Muscle of leg (tissue), 11 donors: ENCODE data around the gene PDCD1. TPM values are rescaled to one million over a fixed set of nuclear protein-coding genes. Genes with fewer than 3 reads are reported as not detected.
A peak's percentile ranks its signal among the peaks of the same experiment; 100 is the strongest.

ENCODE experiments used
- DNase-seq: peaks from one replicate; pipeline ENCODE4 v3.0.0; 2013
- H3K27ac ChIP-seq: one replicate; pipeline ENCODE4 v1.5.1; 2013; ENCODE audit warnings: mild to moderate bottlenecking, low read length, control low read depth
- H3K27me3 ChIP-seq: one replicate; pipeline ENCODE4 v1.6.1; 2013; ENCODE audit warnings: low read length; ENCODE audit not compliant: control insufficient read depth, insufficient read depth
- H3K36me3 ChIP-seq: one replicate; pipeline ENCODE4 v1.6.1; 2013; ENCODE audit warnings: low read length; ENCODE audit not compliant: control insufficient read depth, insufficient read depth
- H3K4me1 ChIP-seq: one replicate; pipeline ENCODE4 v1.6.1; 2013; ENCODE audit warnings: low read length; ENCODE audit not compliant: control insufficient read depth, insufficient read depth
- H3K4me3 ChIP-seq: one replicate; pipeline ENCODE4 v1.5.1; 2013; ENCODE audit warnings: low read length, control low read depth
- H3K9me3 ChIP-seq: replicated peaks from 2 replicates; pipeline ENCODE4 v1.6.1; 2013; ENCODE audit warnings: low read depth, low read length; ENCODE audit not compliant: control insufficient read depth
- WGBS: methylation state at CpG from one replicate; pipeline ENCODE4 v1.1.5; 2013; ENCODE audit warnings: missing lambda C conversion rate; ENCODE audit not compliant: insufficient coverage; 5-methylcytosine and 5-hydroxymethylcytosine counted together
- polyA plus RNA-seq, 8 donors: library from polyadenylated mRNA; unstranded; fragments of 120-200 nt; gene quantifications; one replicate each; pipeline versions ENCODE4 v1.2.1 to v1.2.3, GENCODE V29; 2013; ENCODE audit warnings: inconsistent platforms in 1 of 8, low replicate concordance in 1 of 8; ENCODE audit not compliant: insufficient read length in 8 of 8, insufficient read depth in 1 of 8
- total RNA-seq: library from RNA; stranded (reverse); fragments of 120-200 nt; gene quantifications from one replicate; pipeline ENCODE4 v1.2.4, GENCODE V29; 2013

PDCD1 gene
- total and polyA plus RNA-seq, 9 donors = 0.04 to 0.36 (median 0.10) TPM; not detected in 2

DNA sequence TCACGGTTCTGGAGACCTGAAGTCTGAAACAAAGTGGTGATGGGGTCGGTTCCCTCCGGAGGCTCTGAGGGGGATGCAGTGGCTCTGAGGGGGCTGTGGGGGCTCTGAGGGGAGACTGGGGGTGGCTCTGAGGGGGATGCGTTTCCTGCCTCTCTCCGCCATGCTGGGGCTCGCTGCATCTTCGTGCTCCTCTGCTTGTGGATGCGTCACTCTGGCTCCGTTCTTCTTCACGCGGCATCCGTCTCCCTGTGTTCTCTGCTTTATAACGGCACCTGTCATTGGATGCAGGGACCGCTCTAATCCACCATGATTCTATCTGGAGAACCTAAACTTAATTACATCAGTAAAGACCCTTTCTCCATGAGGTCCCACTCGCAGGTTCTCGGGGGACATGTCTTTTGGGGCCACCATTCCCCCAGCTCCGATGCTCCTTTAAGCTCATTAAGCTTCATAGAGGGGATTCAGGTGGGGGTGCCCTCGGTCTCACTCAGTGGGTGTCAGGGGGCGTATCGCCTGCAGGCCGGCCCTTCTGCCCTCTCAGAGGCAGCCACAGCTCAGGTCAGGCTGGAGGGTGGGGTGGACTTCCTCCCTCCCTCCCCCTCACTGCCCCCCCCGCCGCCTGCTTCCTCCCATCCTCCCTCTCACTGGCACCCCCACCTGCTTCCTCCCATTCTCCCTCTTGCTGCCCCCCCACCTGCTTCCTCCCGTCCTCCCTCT lies 29.3 kb upstream of the PDCD1 start:
- DNase-seq = no peak
- 94% methylated on average over 10 of the region's 24 CpGs for WGBS

DNA sequence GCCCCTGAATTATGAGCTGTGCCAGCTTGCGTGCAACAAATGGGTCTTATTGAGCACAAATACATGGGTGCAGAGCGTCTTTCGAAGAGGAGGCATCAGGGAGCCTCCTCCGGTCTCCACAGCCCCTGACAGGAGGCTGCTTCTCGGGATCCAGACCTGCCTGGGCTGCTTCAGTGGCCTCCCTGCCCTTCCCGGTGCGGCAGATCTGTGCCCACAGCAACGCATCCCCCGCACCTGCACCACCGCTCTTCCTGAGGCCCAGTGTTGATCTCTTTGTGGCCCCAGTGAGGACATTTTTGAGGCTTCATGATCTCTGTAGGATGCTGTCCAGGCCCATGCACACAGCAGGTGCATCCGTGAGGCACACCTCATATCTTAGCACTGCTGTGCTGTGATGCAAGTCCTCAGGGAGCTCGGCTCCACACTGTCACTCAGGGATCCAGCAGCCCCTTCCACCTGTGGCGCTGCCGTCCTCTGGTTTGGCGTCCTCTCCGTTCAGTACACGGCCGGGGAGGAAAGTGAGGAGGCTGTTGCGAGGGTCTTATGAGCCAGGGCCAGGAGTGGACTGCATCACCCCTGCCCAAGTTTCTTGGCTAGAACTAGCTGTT lies 28.2 kb upstream of the PDCD1 start:
- H3K9me3 ChIP-seq = peaks cover 2% of the 10 kb centered on the region
- WGBS = 90% methylated on average over 12 of the region's 19 CpGs
- peaks cover 2% of the 10 kb centered on the region for H3K27me3 ChIP-seq
- no peak overlapping the region for H3K4me3 ChIP-seq
- peaks cover 38% of the 10 kb centered on the region for H3K4me1 ChIP-seq
- no peaks in the 10 kb centered on the region for H3K36me3 ChIP-seq
- DNase-seq = no peak
- H3K27ac ChIP-seq = no peak overlapping the region

More for the DNA sequence above, 29.3 kb upstream of the PDCD1 start:
- no peak overlapping the region for H3K4me3 ChIP-seq
- H3K27ac ChIP-seq = no peak overlapping the region
- H3K4me1 ChIP-seq = peaks cover 39% of the 10 kb centered on the region
- no peaks in the 10 kb centered on the region for H3K36me3 ChIP-seq
- H3K27me3 ChIP-seq = peaks cover 2% of the 10 kb centered on the region
- H3K9me3 ChIP-seq = peaks cover 2% of the 10 kb centered on the region

DNA sequence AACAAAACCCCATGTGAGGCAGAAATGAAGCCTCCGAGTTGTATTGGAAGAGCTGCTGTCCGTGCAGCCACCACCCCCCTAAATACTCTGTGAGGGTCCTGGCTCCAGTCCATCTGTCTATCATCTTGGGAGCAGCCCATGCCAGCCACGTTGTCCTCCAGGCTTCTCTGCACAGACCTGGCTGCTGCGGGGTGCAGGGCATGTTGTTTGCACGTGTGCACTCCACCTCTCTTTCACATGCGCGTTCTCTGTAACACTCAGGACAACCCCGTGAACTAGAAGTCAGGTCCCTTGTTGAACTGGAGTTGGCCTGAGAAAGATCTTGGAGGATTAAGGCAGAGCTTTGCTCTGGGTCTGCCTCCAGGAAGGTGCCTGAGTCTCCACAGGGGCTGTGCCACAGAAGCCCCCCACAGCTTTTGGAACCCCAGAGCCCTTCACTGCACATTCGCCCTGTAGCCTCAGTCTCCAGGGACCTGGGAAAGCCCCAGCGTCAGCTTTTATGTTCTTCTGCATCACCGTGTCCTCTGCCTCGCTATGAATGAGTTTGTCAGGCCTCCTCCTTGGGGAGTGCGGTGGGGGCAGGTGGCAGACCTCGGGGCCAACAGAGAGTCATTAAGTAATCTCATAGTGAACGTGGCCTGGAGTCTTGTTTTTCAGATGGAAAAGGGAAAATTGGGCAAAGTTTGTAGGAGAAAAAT lies 27.4 kb upstream of the PDCD1 start:
- Histone ChIP-seq H3K36me3 (no peaks in the 10 kb centered on the region), H3K9me3 (peaks cover 2% of the 10 kb centered on the region), H3K27ac (no peak overlapping the region), H3K27me3 (peaks cover 2% of the 10 kb centered on the region), H3K4me1 (peaks cover 38% of the 10 kb centered on the region), H3K4me3 (no peak overlapping the region)
- DNase-seq = no peak
- WGBS = 21% methylated on average over 6 of the region's 15 CpGs

DNA sequence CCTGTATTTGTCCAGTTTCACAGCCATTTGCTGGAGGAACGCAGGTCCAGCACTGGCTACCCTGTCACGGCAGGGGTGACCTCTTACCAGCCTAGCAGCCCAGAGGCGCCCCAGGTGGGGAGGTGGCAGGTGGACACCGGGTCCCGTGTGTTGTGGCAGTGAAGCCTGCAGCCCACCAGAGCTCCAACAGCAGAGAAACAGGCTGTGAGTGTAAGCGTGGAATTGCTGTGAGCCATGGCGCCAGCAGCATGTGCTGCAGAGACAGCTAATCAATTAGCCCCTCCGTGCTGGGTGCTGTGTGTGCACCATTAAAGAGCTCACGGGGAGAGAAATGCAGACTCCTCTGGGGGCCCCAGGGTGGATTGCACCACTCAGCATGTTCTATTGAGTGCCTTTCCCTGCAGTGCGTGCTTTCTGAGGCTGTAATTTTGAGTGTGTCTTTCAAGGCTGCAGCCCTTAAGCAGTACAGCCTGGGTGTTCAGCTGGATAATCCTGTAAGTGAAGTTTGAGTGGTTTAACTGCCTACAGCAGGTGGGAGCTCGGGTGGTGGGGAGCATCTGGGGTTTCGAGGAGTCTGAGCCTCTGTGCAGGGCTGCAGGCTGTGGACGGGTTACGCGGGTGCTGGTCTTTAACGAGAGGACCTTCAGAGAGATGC lies 26.7 kb upstream of the PDCD1 start:
- DNase-seq = no peak
- Histone ChIP-seq H3K4me1 (peaks cover 44% of the 10 kb centered on the region), H3K27me3 (peaks cover 2% of the 10 kb centered on the region), H3K4me3 (no peak overlapping the region), H3K27ac (no peak overlapping the region), H3K36me3 (no peaks in the 10 kb centered on the region), H3K9me3 (peaks cover 2% of the 10 kb centered on the region)
- 53% methylated on average over 16 of the region's 16 CpGs for WGBS

DNA sequence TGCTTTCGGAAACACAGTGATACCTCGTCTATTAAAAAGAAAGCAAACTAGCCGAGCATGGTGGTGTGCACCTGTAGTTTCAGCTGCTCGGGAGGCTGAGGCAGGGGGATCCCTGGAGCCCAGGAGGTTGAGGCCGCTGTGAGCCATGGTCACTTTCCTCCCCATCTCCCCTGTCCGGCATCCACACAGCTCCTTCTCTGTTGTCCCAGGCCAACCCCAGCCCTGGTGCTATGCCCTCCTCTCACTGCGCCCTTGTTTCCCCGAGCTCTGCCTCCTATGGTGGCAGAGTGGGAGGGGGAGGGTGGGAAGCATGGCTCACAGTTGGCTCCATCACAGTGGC lies 26.2 kb upstream of the PDCD1 start:
- no peak overlapping the region for H3K4me3 ChIP-seq
- peaks cover 2% of the 10 kb centered on the region for H3K27me3 ChIP-seq
- peaks cover 2% of the 10 kb centered on the region for H3K9me3 ChIP-seq
- H3K4me1 ChIP-seq = peaks cover 45% of the 10 kb centered on the region
- no peaks in the 10 kb centered on the region for H3K36me3 ChIP-seq
- H3K27ac ChIP-seq = no peak overlapping the region
- DNase-seq = no peak
- WGBS = 85% methylated on average over 7 of the region's 8 CpGs

DNA sequence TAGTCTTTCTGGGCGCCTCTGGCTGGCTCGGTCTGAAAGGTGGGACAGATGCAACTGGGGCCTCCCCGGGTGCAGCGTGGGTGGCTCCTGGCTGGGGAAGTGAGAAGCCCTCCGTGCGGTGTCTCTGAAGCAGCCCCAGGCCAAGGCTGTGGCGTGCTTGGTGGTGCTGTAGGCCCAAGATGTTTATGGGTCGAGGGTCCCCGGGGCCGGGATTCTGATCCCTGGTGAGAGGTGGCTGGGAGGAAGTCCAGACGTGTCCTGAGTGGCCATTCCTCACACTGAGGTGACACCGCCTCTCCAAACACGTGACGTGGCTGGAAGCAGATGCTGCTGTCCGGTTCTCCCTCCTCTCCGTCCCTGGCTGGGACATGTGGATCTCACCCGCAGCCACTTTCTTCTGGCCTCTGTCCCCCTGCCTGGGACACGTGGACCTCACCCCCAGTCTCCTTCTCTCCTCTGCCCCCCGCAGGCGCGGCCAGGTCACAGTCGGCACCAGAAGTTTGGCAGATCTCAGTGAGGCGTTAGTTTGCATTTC lies 23.5 kb upstream of the PDCD1 start:
- WGBS = 7% methylated on average over 18 of the region's 23 CpGs
- peak overlapping the region; percentile 87 for H3K27ac ChIP-seq
- H3K4me3 ChIP-seq = peak overlapping the region; percentile 73
- peaks cover 49% of the 10 kb centered on the region for H3K4me1 ChIP-seq
- no peaks in the 10 kb centered on the region for H3K9me3 ChIP-seq
- H3K36me3 ChIP-seq = no peaks in the 10 kb centered on the region
- H3K27me3 ChIP-seq = peaks cover 2% of the 10 kb centered on the region
- DNase-seq = peak; percentile 89

DNA sequence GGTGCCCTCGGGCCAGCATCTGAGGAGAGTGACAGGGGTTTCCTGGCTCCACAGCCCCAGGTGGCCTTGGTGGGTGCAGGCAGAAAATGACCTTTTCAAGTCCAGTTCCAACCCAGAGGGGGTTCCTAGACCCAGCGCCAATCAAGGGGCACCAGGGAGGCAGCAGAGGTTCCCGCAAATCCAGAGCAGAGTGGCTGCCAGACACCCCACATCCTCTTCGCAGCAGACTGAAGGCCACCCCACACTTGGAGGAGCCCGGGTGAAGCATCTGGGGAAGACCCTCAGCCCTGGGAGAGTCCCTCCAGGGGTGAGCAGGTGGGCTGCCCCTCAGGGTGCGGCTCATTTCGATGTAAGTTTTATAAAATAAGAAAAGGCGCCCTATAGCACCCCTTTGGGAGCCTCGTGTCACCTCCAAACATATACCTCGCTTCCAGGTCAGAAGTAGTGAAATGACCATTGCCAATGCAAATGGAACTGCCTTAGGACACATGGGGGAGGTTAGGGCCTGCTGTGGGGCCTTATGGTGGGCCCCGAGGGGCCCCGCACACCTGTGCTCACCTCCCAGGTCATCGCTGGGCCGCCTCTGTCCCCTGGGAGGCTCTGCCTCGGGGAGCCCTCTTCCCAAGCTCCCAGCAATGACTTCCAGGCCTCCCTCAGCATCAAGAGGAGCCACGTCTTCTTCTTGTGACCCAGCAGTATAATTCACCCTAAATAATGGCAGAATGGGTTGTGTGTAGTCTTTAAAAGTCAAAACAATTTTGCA lies 21.8 kb upstream of the PDCD1 start:
- peak overlapping the region; percentile 87 for H3K27ac ChIP-seq
- DNase-seq = no peak
- no peaks in the 10 kb centered on the region for H3K9me3 ChIP-seq
- peak overlapping the region; percentile 73 for H3K4me3 ChIP-seq
- H3K4me1 ChIP-seq = peaks cover 37% of the 10 kb centered on the region
- H3K27me3 ChIP-seq = no peaks in the 10 kb centered on the region
- 44% methylated on average over 7 of the region's 16 CpGs for WGBS
- H3K36me3 ChIP-seq = no peaks in the 10 kb centered on the region

DNA sequence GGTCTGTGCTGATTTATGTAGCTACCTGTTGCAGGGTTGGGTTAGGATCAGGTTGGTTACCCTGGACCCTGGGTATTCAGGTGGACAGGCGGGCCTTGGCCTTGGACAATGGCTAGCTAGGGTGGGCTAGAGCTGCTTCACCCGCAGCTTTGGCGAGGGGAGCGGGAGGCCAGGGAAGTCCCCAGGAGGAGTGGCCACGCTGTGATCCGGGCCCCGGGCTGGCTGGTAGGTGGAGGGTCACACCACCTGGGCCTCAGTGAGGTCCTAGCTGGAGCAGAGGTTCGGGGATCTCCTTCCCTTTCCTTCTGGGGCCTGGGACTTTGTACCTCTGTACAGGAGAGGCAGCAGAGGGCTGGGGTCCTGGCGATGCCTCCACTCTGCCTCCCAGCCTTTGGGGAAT lies 20.6 kb upstream of the PDCD1 start:
- peaks cover 29% of the 10 kb centered on the region for H3K4me1 ChIP-seq
- H3K9me3 ChIP-seq = peaks cover 2% of the 10 kb centered on the region
- no peaks in the 10 kb centered on the region for H3K27me3 ChIP-seq
- WGBS = 79% methylated on average over 9 of the region's 9 CpGs
- no peak overlapping the region for H3K27ac ChIP-seq
- DNase-seq = no peak
- no peak overlapping the region for H3K4me3 ChIP-seq
- H3K36me3 ChIP-seq = no peaks in the 10 kb centered on the region

DNA sequence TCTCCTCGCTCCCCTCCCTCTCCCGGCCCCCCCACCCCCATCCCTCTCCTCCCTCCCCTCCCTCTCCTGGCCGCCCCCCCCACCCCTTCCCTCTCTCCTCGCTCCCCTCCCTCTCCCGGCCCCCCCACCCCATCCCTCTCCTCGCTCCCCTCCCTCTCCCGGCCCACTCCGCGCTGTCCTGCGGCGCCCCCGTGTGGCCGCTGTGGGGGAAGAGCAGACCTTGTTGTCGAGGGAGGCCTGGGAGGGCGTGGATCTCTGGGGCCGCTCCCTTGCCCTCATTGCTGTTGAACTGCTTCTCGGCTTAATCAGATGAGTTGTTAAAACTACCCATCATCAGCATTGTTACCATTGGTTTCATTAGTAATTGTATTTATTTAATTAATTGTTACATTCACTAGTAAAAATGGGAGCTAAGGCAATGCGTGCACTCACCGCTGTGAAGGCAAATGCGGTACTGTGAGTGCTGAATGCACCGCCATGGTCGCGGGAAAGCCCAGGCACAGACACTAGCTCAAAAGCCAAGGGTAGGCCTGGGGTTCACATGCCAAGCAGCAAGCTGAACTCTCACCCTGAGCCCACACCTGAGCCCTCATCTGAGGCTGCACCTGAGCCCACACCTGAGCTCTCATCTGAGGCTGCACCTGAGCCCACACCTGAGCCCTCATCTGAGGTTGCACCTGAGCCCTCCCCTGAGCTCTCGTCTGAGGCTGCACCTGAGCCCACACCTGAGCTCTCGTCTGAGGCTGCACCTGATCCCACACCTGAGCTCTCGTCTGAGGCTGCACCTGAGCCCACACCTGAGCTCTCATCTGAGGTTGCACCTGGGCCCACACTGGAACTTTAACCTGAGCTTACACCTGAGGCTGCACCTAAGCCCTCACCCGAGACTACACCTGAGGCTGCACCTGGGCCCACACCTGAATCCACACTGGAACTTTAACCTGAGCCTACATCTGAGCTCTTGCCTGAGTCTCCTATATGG lies 19.6 kb upstream of the PDCD1 start:
- peak; percentile 84 for DNase-seq
- WGBS = 74% methylated on average over 9 of the region's 27 CpGs
- H3K9me3 ChIP-seq = peaks cover 2% of the 10 kb centered on the region
- no peaks in the 10 kb centered on the region for H3K27me3 ChIP-seq
- no peaks in the 10 kb centered on the region for H3K36me3 ChIP-seq
- H3K4me3 ChIP-seq = no peak overlapping the region
- no peak overlapping the region for H3K27ac ChIP-seq
- H3K4me1 ChIP-seq = peaks cover 29% of the 10 kb centered on the region
